Panc1 (cell line): ENCODE data around the gene NOTCH1. TPM values are rescaled to one million over a fixed set of nuclear protein-coding genes. Genes with fewer than 3 reads are reported as not detected.

Experiments used
- ATAC-seq: fragments of 200-7000 bp; cut with Tn5 transposase; 2 replicates; pipeline ENCODE4 v1.9.1; 2020; ENCODE audit warnings: mild to moderate bottlenecking, moderate library complexity
- BruUV-seq: library from RNA; stranded (reverse); fragments of 400-500 nt; replicated peaks from 2 replicates; lab custom pipeline; 2021; lab: Mats Ljungman, UMichigan
- CTCF ChIA-PET: fragments of 300-600 bp; sonication (Branson Sonifier 250); formaldehyde crosslinking; loops from one replicate; lab custom pipeline; 2022; ENCODE audit warnings: antibody characterized with exemption; lab: Charles Lee
- POLR2A ChIA-PET: fragments of 300-600 bp; sonication (Branson Sonifier 250); formaldehyde crosslinking; loops from one replicate; lab custom pipeline; 2022; ENCODE audit warnings: antibody characterized with exemption; lab: Charles Lee
- DNase-seq: peaks from one replicate; pipeline ENCODE4 v3.0.0-alpha.2; 2010; ENCODE audit warnings: low read depth, low spot score
- H3K27ac ChIP-seq: 2 replicates; pipeline ENCODE4 v1.5.1; 2011; ENCODE audit warnings: mild to moderate bottlenecking, low read length, inconsistent platforms
- H3K27me3 ChIP-seq: fragments of 200-500 bp; sonication (Bioruptor generic); 2 replicates; pipeline ENCODE4 v1.6.0; 2014; ENCODE audit warnings: low read length, inconsistent platforms; ENCODE audit not compliant: control insufficient read depth, insufficient read depth
- H3K36me3 ChIP-seq: fragments of 200-500 bp; sonication (Bioruptor generic); 2 replicates; pipeline ENCODE4 v1.5.1; 2014; ENCODE audit warnings: inconsistent platforms, mild to moderate bottlenecking, low read length, moderate library complexity; ENCODE audit not compliant: control insufficient read depth, insufficient read depth
- H3K4me1 ChIP-seq: 2 replicates; pipeline ENCODE4 v1.5.1; 2011; ENCODE audit warnings: inconsistent platforms, mild to moderate bottlenecking, low read length, moderate library complexity; ENCODE audit not compliant: control insufficient read depth, insufficient read depth
- H3K4me3 ChIP-seq, 2 experiments: 2 replicates each; pipeline ENCODE4 v1.5.1; 2011 to 2012; ENCODE audit warnings: low read depth in 2 of 2, low read length in 2 of 2, mild to moderate bottlenecking in 2 of 2, inconsistent platforms in 1 of 2, moderate library complexity in 1 of 2
- H3K9me3 ChIP-seq: fragments of 200-500 bp; sonication (Bioruptor generic); 2 replicates; pipeline ENCODE4 v1.5.1; 2014; ENCODE audit warnings: low read depth, mild to moderate bottlenecking, inconsistent platforms, low read length, moderate library complexity; ENCODE audit not compliant: control insufficient read depth, insufficient read depth
- POLR2AphosphoS5 ChIP-seq: IDR thresholded peaks from 2 replicates; pipeline ENCODE4 v1.6.1; 2012; ENCODE audit warnings: mild to moderate bottlenecking, low read depth, low read length, moderate library complexity
- SIN3A ChIP-seq: IDR thresholded peaks from 2 replicates; pipeline ENCODE4 v1.6.1; 2012; ENCODE audit warnings: low read depth, mild to moderate bottlenecking, low read length, moderate library complexity, borderline replicate concordance; ENCODE audit not compliant: insufficient read depth
- TCF7L2 ChIP-seq: IDR thresholded peaks from 2 replicates; pipeline ENCODE4 v1.6.1; 2011; ENCODE audit warnings: mild to moderate bottlenecking, low read depth, low read length, inconsistent platforms
- in situ Hi-C: cut with HindIII; loops from 2 replicates; pipeline ENCODE4 v1.10.0; 2016; ENCODE audit warnings: low sequenced_read_pairs, low pct_unique_long_range_greater_than_20kb
- intact Hi-C: fragments of 100-400 bp; cut with micrococcal nuclease; formaldehyde crosslinking; loops from one replicate; pipeline ENCODE4 v1.10.0; 2022; ENCODE audit not compliant: unreplicated experiment
- total RNA-seq: library from RNA; stranded (reverse); gene quantifications from one replicate; pipeline ENCODE4 v1.2.1, GENCODE V29; 2021; ENCODE audit not compliant: unreplicated experiment
- TF ChIP-seq, protein P1 (sequence below), 2 experiments: IDR thresholded peaks; 2 replicates each; pipeline ENCODE4 v1.6.1; 2011 to 2012; ENCODE audit warnings: low read depth in 2 of 2, control low read depth in 1 of 2, low read length in 1 of 2, mild to moderate bottlenecking in 1 of 2, moderate library complexity in 1 of 2; ENCODE audit not compliant: insufficient read depth in 1 of 2
- TF ChIP-seq, protein P2 (sequence below): fragments of 450-650 bp; IDR thresholded peaks from 2 replicates; pipeline ENCODE4 v1.5.1; 2017; ENCODE audit warnings: mild to moderate bottlenecking

Gene NOTCH1
- total RNA-seq, 1 experiment from 2014 or later, result 13.4 TPM

DNA sequence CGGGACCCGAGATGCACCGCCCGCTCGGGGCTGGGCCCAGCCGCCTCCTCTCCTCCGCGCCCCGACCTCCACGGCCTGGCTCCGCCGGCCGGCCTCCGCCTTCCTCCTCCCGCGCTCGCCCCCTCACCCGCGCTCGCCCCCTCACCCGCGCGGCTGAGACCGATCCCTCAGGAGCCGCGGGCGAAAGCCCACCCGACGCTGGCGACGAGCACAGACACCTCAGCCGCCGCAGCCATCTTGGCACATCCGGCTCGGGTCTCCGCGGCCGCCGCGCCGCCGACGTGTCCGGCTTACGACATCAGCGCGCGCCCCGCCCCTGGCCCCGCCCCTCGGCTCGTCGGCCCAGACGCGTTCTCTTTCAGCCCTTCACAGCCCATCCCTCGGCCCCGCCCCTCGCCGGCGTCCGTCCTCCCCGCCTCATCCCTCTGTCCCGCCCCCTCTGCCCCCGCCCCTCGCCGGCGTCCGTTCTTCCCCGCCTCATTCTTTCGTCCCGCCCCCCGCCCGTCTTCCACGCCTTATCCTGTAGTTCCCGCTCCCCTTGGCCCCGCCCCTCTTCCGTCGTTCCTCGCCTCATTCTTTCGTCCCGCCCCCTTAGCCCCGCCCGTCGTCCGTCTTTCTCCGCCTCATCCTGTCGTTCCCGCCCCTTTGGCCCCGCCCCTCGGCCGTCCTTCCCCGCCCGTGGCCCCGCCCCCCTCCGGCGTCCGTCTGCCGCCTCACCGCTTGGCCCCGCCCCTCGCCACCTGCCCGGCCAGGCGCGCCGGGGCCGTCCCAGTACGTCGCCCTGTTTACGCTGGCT lies 62.9 kb downstream of the NOTCH1 start, which contains the start of gene SEC16A:
Gene SEC16A, minus strand, starts transcription at position 248 of the 796 bp plus-strand sequence. CDS start 5,425 bp downstream, outside the sequence.
- Histone ChIP-seq H3K27me3 (no peaks in the 10 kb centered on the region), H3K36me3 (peaks cover 2% of the 10 kb centered on the region; the same call in 1 of the 2 replicates), H3K4me1 (peaks cover 8% of the 10 kb centered on the region), H3K27ac (peak within 1 kb of the TSS; percentile 86), H3K9me3 (no peaks in the 10 kb centered on the region), H3K4me3 (peak within 1 kb of the TSS; percentile 90 to 94)
- intact Hi-C loops (no loop called here), in situ Hi-C loops (loop anchor here (10.0 kb wide), 1 partner anchor 62 kb away; the partner anchor contains the start of gene NOTCH1)
- TF ChIP-seq, protein P1, sequence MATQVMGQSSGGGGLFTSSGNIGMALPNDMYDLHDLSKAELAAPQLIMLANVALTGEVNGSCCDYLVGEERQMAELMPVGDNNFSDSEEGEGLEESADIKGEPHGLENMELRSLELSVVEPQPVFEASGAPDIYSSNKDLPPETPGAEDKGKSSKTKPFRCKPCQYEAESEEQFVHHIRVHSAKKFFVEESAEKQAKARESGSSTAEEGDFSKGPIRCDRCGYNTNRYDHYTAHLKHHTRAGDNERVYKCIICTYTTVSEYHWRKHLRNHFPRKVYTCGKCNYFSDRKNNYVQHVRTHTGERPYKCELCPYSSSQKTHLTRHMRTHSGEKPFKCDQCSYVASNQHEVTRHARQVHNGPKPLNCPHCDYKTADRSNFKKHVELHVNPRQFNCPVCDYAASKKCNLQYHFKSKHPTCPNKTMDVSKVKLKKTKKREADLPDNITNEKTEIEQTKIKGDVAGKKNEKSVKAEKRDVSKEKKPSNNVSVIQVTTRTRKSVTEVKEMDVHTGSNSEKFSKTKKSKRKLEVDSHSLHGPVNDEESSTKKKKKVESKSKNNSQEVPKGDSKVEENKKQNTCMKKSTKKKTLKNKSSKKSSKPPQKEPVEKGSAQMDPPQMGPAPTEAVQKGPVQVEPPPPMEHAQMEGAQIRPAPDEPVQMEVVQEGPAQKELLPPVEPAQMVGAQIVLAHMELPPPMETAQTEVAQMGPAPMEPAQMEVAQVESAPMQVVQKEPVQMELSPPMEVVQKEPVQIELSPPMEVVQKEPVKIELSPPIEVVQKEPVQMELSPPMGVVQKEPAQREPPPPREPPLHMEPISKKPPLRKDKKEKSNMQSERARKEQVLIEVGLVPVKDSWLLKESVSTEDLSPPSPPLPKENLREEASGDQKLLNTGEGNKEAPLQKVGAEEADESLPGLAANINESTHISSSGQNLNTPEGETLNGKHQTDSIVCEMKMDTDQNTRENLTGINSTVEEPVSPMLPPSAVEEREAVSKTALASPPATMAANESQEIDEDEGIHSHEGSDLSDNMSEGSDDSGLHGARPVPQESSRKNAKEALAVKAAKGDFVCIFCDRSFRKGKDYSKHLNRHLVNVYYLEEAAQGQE (IDR thresholded peaks at IDR 0.05; ENCODE audit: insufficient read depth in 1 of 2, low read depth in 2 of 2, low read length in 1 of 2), result no peak
- TF ChIP-seq SIN3A (0 out of 2 replicates have a peak, but pooled peaks have one; percentile 35), POLR2AphosphoS5 (peak; percentile 64)
- DNase-seq, result peak; percentile 60
- CTCF ChIA-PET, result interaction anchor here (3.2 kb wide), 1 partner anchor 142 kb away, joined by 18 read pairs; no protein-coding TSS in a partner anchor
- peak; percentile 83 for ATAC-seq
- POLR2A ChIA-PET, result no interaction called here
- no TSS peak for BruUV-seq

DNA sequence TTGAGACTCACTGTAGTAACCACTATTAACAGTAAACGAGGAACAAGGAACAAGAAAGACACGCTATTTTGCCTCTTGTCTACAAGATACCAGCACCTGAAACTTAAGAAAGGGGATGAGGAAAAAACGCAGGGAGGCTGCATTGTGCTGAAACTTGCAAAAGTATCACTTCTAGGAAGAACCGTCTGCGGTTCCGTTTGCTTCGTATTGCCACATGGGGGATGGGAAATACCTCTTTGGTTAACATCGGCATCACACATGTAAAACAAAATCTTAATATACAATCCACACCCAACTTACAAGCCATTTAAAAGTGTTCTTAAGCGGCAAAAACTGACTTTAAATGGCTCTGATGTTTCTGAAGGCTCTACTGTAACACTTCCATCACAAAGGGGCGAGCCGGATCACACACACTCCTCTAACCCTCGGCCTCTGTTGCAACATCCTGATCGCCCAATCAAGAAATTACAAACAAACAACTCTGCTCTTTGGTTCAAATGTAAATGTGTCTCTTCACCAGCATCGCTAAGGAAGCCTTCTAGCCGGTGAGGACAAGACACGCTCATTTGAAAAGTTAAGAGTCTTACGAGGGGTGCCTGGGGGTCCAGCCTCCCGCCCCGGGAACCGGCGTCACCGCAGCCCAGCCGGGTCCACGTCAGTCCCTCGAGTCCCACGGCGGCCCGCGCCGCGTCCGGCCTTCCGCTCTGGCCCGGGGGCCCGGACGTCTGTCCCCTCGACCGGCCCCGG lies 63.6 kb downstream of the NOTCH1 start:
- Histone ChIP-seq H3K36me3 (peaks cover 2% of the 10 kb centered on the region; the same call in 1 of the 2 replicates), H3K4me3 (peak overlapping the region; percentile 90 to 94), H3K27me3 (no peaks in the 10 kb centered on the region), H3K4me1 (peaks cover 8% of the 10 kb centered on the region), H3K27ac (peak overlapping the region; percentile 86), H3K9me3 (no peaks in the 10 kb centered on the region)
- TF ChIP-seq, protein P2, sequence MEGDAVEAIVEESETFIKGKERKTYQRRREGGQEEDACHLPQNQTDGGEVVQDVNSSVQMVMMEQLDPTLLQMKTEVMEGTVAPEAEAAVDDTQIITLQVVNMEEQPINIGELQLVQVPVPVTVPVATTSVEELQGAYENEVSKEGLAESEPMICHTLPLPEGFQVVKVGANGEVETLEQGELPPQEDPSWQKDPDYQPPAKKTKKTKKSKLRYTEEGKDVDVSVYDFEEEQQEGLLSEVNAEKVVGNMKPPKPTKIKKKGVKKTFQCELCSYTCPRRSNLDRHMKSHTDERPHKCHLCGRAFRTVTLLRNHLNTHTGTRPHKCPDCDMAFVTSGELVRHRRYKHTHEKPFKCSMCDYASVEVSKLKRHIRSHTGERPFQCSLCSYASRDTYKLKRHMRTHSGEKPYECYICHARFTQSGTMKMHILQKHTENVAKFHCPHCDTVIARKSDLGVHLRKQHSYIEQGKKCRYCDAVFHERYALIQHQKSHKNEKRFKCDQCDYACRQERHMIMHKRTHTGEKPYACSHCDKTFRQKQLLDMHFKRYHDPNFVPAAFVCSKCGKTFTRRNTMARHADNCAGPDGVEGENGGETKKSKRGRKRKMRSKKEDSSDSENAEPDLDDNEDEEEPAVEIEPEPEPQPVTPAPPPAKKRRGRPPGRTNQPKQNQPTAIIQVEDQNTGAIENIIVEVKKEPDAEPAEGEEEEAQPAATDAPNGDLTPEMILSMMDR, result no peak
- TF ChIP-seq, protein P1 (IDR thresholded peaks at IDR 0.05; ENCODE audit: insufficient read depth in 1 of 2, low read depth in 2 of 2, low read length in 1 of 2), result no peak
- TF ChIP-seq SIN3A (no peak), TCF7L2 (no peak), POLR2AphosphoS5 (no peak)
- CTCF ChIA-PET, result no interaction called here
- DNase-seq (no peak), ATAC-seq (no peak)
- POLR2A ChIA-PET, result no interaction called here
- intact Hi-C loops (no loop called here), in situ Hi-C loops (loop anchor here (10.0 kb wide), 1 partner anchor 63 kb away; the partner anchor contains the start of gene NOTCH1)
- TSS peak; percentile 95 for BruUV-seq
